Loucy (cell line): ENCODE data around the gene GET4.

Experiments used
- CTCF ChIP-seq: fragments of 200-600 bp; sonication (generic); conservative IDR thresholded peaks from 2 replicates; pipeline ENCODE4 v1.5.1; 2014; ENCODE audit warnings: mild to moderate bottlenecking, antibody characterized with exemption, low read length
- EZH2phosphoT487 ChIP-seq: fragments of 200-600 bp; IDR thresholded peaks from 2 replicates; pipeline ENCODE4 v1.6.1; 2018; ENCODE audit warnings: antibody characterized with exemption, mild to moderate bottlenecking, moderate library complexity, borderline replicate concordance

GRCh38 chr7:913736-914520 is 37.6 kb downstream of the GET4 start:
- TF ChIP-seq EZH2phosphoT487: no peak
- no peak for TF ChIP-seq CTCF
